ENCODE measurements around the gene TIMM23. TPM values are rescaled to one million over a fixed set of nuclear protein-coding genes. Genes with fewer than 3 reads are reported as not detected.

TIMM23 gene
- total and polyA plus RNA-seq, 2 donors (not counting 1 experiment from before 2014, with no cell fraction given): 21.1 to 28.3 TPM

DNA sequence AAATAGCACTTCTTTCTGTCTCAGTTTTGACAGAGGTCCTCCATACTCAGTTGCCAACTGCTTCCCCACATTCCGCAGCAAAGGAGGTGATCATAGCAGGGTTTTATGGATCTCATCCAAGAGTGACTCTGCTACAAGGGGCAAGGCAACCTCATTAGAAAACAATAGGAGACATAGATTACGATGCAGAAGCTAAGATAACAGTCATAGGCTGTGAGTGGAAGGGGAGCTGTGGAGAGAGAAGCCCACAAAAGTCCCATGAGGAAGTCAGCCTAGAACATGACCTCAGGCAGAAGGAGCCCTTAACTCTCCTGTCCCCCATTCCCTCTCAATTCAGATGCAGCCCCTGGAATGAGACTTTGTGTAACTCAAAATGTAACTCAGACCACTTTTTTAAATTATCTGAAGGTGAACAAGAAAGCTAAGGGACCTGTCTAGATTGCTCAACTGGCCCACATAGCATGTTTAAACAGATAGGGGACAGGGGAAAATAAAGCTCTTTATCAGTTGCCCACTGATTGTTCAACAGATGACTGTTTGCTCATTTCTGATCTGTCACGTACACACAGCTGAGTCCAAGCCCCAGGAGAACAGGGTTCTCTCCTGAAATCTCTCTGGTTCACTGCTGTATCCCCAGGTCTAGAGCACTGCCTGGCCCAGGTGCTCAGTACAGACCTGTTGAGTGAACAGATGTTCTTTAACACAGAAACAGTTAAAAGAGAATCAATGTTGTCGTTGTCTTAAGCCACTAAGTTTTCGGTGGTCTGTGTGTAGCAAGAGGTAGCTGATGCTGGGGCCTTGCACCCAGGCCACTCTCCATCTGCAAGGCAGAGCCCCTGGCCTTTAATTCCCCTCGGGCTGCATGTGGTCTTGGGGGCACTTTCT, 59.6 kb downstream of the TIMM23 start:
- Histone ChIP-seq H2AFZ (ENCODE audit: insufficient read depth, low read depth, low read length, poor library complexity, severe bottlenecking) (peak overlapping the region; percentile 81), H3K4me2 (replicated peaks; ENCODE audit: low read depth, low read length, poor library complexity, severe bottlenecking) (no peak overlapping the region), H3K27ac (ENCODE audit: low read length in 2 of 2) (no peak overlapping the region), H3K4me1 (ENCODE audit: control insufficient read depth in 2 of 2, insufficient read depth in 2 of 2, low read length in 2 of 2) (peaks cover 26 to 28% of the 10 kb centered on the region in 2 donors), H3K36me3 (replicated peaks in 1 of 2; ENCODE audit: control extremely low read depth in 1 of 2, control insufficient read depth in 1 of 2, extremely low read depth in 1 of 2, insufficient read depth in 2 of 2, low read length in 1 of 2) (peaks cover 0 to 2% of the 10 kb centered on the region in 2 experiments), H3K27me3 (replicated peaks in 1 of 4; ENCODE audit: control extremely low read depth in 1 of 4, control insufficient read depth in 3 of 4, insufficient read depth in 4 of 4, low read length in 3 of 4) (no peaks in the 10 kb centered on the region), H4K20me1 (ENCODE audit: control insufficient read depth, insufficient read depth, low read length, poor library complexity, severe bottlenecking) (peaks cover 34% of the 10 kb centered on the region), H3K9me3 (ENCODE audit: control extremely low read depth in 1 of 3, control insufficient read depth in 2 of 3, insufficient read depth in 1 of 3, low read length in 2 of 3) (no peaks in the 10 kb centered on the region), H3K9ac (ENCODE audit: low read length) (no peak overlapping the region), H3K4me3 (ENCODE audit: control extremely low read depth in 1 of 5, extremely low read depth in 1 of 5, insufficient read depth in 1 of 5, low read depth in 2 of 5, low read length in 4 of 5) (no peak overlapping the region), H3K79me2 (ENCODE audit: control insufficient read depth, insufficient read depth, low read length) (peaks cover 35% of the 10 kb centered on the region)
- TF ChIP-seq CTCF (IDR thresholded peaks at IDR 0.05) (no peak), EZH2 (IDR thresholded peaks at IDR 0.05; ENCODE audit: borderline replicate concordance, insufficient read depth, low read depth, low read length, poor library complexity, severe bottlenecking) (no peak)
- Mint-ChIP-seq H3K27me3 (peaks cover 8% of the 10 kb centered on the region), H3K4me1 (peaks cover 31% of the 10 kb centered on the region), H3K4me3 (peak overlapping the region; percentile 8), H3K9me3 (ENCODE audit: insufficient read depth) (no peaks in the 10 kb centered on the region), H3K27ac (peak overlapping the region; percentile 54)
- 91% methylated on average over 3 of the region's 6 CpGs for WGBS (ENCODE audit: insufficient coverage)
- intact Hi-C loops (cut with micrococcal nuclease): loop anchor here (2.0 to 5.0 kb wide), 4 partner anchors 59 to 570 kb away; partner anchors contain the start of gene TIMM23
- POLR2A ChIA-PET: no interaction called here
- CTCF ChIA-PET: interaction anchor here (0.8 to 1.2 kb wide), 2 partner anchors 8 to 11 kb away, joined by 3 to 4 read pairs; no protein-coding TSS in a partner anchor
- ATAC-seq (ENCODE audit: low read depth): no peak
- no peak for DNase-seq

- Histone ChIP-seq H3K9me3 (ENCODE audit: control extremely low read depth in 1 of 3, control insufficient read depth in 2 of 3, insufficient read depth in 1 of 3, low read length in 2 of 3) (no peaks in the 10 kb centered on the region), H3K4me1 (ENCODE audit: control insufficient read depth in 2 of 2, insufficient read depth in 2 of 2, low read length in 2 of 2) (peaks cover 13 to 18% of the 10 kb centered on the region in 2 donors), H3K27ac (ENCODE audit: low read length in 2 of 2) (no peak overlapping the region), H3K79me2 (ENCODE audit: control insufficient read depth, insufficient read depth, low read length) (peaks cover 18% of the 10 kb centered on the region), H4K20me1 (ENCODE audit: control insufficient read depth, insufficient read depth, low read length, poor library complexity, severe bottlenecking) (peaks cover 17% of the 10 kb centered on the region), H3K36me3 (replicated peaks in 1 of 2; ENCODE audit: control extremely low read depth in 1 of 2, control insufficient read depth in 1 of 2, extremely low read depth in 1 of 2, insufficient read depth in 2 of 2, low read length in 1 of 2) (no peaks in the 10 kb centered on the region), H3K9ac (ENCODE audit: low read length) (no peak overlapping the region), H3K4me2 (replicated peaks; ENCODE audit: low read depth, low read length, poor library complexity, severe bottlenecking) (no peak overlapping the region), H3K4me3 (ENCODE audit: control extremely low read depth in 1 of 5, extremely low read depth in 1 of 5, insufficient read depth in 1 of 5, low read depth in 2 of 5, low read length in 4 of 5) (no peak overlapping the region), H3K27me3 (replicated peaks in 1 of 4; ENCODE audit: control extremely low read depth in 1 of 4, control insufficient read depth in 3 of 4, insufficient read depth in 4 of 4, low read length in 3 of 4) (no peaks in the 10 kb centered on the region), H2AFZ (ENCODE audit: insufficient read depth, low read depth, low read length, poor library complexity, severe bottlenecking) (no peak overlapping the region)
- intact Hi-C loops (cut with micrococcal nuclease): loop anchor here (5.0 kb wide), 3 partner anchors 59 to 571 kb away; no protein-coding TSS in a partner anchor
- ATAC-seq (ENCODE audit: low read depth) (no peak), DNase-seq (no peak)
- no peak overlapping the region for H3K27ac Mint-ChIP-seq
- ChIA-PET CTCF (interaction anchor here (0.8 kb wide), 1 partner anchor 10 kb away, joined by 3 read pairs; no protein-coding TSS in a partner anchor), POLR2A (no interaction called here)
- peaks cover 8% of the 10 kb centered on the region for H3K27me3 Mint-ChIP-seq
- H3K9me3 Mint-ChIP-seq (ENCODE audit: insufficient read depth): no peaks in the 10 kb centered on the region
- H3K4me3 Mint-ChIP-seq: no peak overlapping the region
- TF ChIP-seq CTCF (IDR thresholded peaks at IDR 0.05): no peak
- TF ChIP-seq EZH2 (IDR thresholded peaks at IDR 0.05; ENCODE audit: borderline replicate concordance, insufficient read depth, low read depth, low read length, poor library complexity, severe bottlenecking): no peak
- peaks cover 17% of the 10 kb centered on the region for H3K4me1 Mint-ChIP-seq
Measured at GRCh38 chr10:46033602-46034011, 61.3 kb downstream of the TIMM23 start.

All from B cell (primary cell).